Right lobe of liver (tissue), 6 donors: ENCODE measurements around the gene ZNF670. TPM values are rescaled to one million over a fixed set of nuclear protein-coding genes. Genes with fewer than 3 reads are reported as not detected.
A peak's percentile ranks its signal among the peaks of the same experiment; 100 is the strongest.

Source experiments
- ATAC-seq, 4 donors: fragments of 200-7000 bp; cut with Tn5 transposase; one replicate each; pipeline ENCODE4 v1.9.1; 2020; ENCODE audit warnings: mild to moderate bottlenecking in 4 of 4, moderate library complexity in 4 of 4
- DNase-seq, 3 donors: peaks; one replicate each; pipeline ENCODE4 v3.0.0-alpha.2; 2020
- H3K27ac ChIP-seq, 3 donors: fragments of 200-600 bp; one replicate each; pipeline ENCODE4 v1.8.0; 2022
- H3K27me3 ChIP-seq, 2 donors: fragments of 200-600 bp; one replicate each; pipeline ENCODE4 v1.8.0; 2022
- H3K36me3 ChIP-seq, 4 donors: fragments of 200-600 bp; sonication (generic) in 1 of 4; one replicate each; pipeline versions ENCODE4 v1.5.1 to v1.8.0; 2017 to 2022; ENCODE audit warnings: control low read depth in 1 of 4
- H3K4me1 ChIP-seq, 4 donors: fragments of 200-600 bp; sonication (generic) in 1 of 4; one replicate each; pipeline versions ENCODE4 v1.5.1 to v1.8.0; 2017 to 2022; ENCODE audit warnings: control low read depth in 1 of 4
- H3K4me3 ChIP-seq, 3 donors: fragments of 200-600 bp; one replicate each; pipeline ENCODE4 v1.8.0; 2022
- H3K9me3 ChIP-seq, 4 donors: fragments of 200-600 bp; sonication (generic) in 1 of 4; one replicate each; pipeline versions ENCODE4 v1.5.1 to v1.8.0; 2017 to 2022; ENCODE audit warnings: control low read depth in 1 of 4
- POLR2A ChIP-seq: fragments of 450-650 bp; IDR thresholded peaks from one replicate; pipeline ENCODE4 v1.6.1; 2017; ENCODE audit warnings: antibody characterized with exemption, mild to moderate bottlenecking
- WGBS: methylation state at CpG from one replicate; pipeline ENCODE4 v1.1.6; 2018; ENCODE audit warnings: low coverage, low lambda C conversion rate; ENCODE audit not compliant: insufficient coverage; ENCODE audit errors: missing lambda C conversion rate; 5-methylcytosine and 5-hydroxymethylcytosine counted together
- intact Hi-C, 2 donors: fragments of 100-400 bp; cut with DNase I; formaldehyde crosslinking; loops; one replicate each; pipeline versions ENCODE4 v1.11.2 to v1.14.1; 2022
- total RNA-seq, 6 experiments: library from RNA; depleted of rRNA in 2 of 6; stranded (reverse); fragments of >200 nt in 2 of 6; fragmentation: NEBNext Ultra II Directional in 3 of 6; extraction: Animal tissue kit (Norgen Biotek cat#: 25700) in 3 of 6; gene quantifications; one replicate each; pipeline versions ENCODE4 v1.1.0 to v1.2.4, GENCODE V29; 2016 to 2023
- TF ChIP-seq, protein P1 (sequence below), 4 donors: fragments of 200-600 bp in 3 of 4; fragments of 450-650 bp in 1 of 4; IDR thresholded peaks; one replicate each; pipeline versions ENCODE4 v1.5.1 to v1.8.0; 2016 to 2022; ENCODE audit warnings: antibody characterized with exemption in 4 of 4, mild to moderate bottlenecking in 2 of 4
- donor health status: DM: no; HTN: yes; CAD: no.
- donor health status: DM: no; HTN: no; CAD: no.
- donor health status: DM: no; HTN: no; CAD: no.
- donor health status: DM: no; HTN: yes; CAD: no.
- donor health status: DM: no; HTN: yes; CAD: no.

The ZNF670 gene
- total RNA-seq, 6 experiments from 2014 or later: 0.79 to 2.7 (median 1.5) TPM

DNA sequence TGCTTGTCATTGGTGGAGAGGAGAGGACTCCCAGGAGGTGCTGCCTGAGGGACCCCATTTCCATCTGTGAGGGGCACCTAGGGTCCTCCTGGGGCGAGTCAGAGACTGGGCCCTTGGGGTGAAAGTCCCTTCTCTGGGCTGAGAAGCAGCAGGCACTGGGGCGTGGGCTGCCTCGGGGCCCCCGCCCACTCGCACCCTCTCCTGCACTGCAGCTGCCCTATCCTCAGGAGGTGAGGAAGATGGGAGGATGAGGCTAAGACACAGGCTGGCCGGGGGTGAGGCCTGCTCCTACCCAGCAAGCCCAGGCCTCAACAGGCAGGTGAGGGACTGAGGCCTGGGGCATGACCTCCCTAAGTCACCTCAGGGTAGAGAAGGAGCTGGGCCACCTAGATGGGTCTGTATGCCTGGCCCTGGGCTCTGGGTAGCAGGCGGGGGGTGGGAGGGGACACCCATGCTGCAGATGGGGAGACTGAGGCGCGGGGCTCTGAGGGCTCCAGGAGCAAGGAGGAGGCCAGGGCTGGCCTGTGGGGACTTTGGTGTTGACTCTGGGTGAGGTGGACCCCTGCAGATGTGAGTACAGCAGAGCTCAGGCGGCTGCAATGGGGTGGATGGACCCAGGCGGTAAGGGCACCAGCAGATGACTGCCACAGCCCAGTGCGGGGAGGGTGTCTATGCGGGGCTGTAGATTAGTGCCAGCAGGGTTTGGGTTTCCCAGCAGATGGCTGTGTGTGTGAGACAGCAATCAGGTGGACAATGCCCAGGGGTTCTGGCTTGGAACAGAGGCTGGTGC lies 35.9 kb upstream of the ZNF670 start:
- TF ChIP-seq, protein P1, sequence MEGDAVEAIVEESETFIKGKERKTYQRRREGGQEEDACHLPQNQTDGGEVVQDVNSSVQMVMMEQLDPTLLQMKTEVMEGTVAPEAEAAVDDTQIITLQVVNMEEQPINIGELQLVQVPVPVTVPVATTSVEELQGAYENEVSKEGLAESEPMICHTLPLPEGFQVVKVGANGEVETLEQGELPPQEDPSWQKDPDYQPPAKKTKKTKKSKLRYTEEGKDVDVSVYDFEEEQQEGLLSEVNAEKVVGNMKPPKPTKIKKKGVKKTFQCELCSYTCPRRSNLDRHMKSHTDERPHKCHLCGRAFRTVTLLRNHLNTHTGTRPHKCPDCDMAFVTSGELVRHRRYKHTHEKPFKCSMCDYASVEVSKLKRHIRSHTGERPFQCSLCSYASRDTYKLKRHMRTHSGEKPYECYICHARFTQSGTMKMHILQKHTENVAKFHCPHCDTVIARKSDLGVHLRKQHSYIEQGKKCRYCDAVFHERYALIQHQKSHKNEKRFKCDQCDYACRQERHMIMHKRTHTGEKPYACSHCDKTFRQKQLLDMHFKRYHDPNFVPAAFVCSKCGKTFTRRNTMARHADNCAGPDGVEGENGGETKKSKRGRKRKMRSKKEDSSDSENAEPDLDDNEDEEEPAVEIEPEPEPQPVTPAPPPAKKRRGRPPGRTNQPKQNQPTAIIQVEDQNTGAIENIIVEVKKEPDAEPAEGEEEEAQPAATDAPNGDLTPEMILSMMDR (IDR thresholded peaks at IDR 0.05): no peak
- no peak for TF ChIP-seq POLR2A
- Histone ChIP-seq H3K36me3 (no peaks in the 10 kb centered on the region), H3K4me3 (no peak overlapping the region), H3K4me1 (peaks cover 0 to 14% (median 0%) of the 10 kb centered on the region in 4 donors), H3K27ac (no peak overlapping the region), H3K27me3 (no peaks in the 10 kb centered on the region), H3K9me3 (no peaks in the 10 kb centered on the region)
- 90% methylated on average over 2 of the region's 13 CpGs for WGBS
- intact Hi-C loops: no loop called here
- ATAC-seq (no peak), DNase-seq (no peak)

DNA sequence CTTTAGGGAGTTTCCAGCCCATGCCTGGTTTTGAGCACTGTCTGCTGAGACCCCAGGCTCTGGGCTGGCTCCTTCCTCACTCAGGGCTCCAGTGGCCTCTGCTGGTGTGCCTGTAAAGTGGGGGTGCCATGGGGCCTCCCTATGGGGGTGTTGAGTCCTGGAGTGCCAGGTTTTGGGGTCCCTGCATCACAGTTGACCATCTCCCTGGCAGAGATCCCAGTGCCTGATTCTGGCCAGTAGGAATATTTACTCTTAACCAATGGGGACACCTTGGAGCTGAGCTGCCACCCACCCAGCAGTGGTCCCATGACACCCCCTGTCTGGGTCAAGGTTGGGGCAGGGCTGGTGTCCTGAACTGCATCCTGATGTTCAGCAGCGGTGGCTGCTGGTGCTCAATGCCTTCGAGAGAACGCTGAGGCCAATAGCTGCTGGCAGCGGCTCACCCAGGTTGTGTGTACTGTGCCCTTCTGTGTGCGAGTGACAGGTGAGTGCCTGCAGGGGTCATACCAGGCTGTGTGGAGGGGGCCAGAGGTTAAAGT lies 35.2 kb upstream of the ZNF670 start:
- no peaks in the 10 kb centered on the region for H3K27me3 ChIP-seq
- peaks cover 0 to 14% (median 0%) of the 10 kb centered on the region in 4 donors for H3K4me1 ChIP-seq
- DNase-seq: peak in 1 of 3 donors; percentile 56
- ATAC-seq: peak in 1 of 4 donors; percentile 21
- no peak overlapping the region for H3K27ac ChIP-seq
- no peaks in the 10 kb centered on the region for H3K36me3 ChIP-seq
- TF ChIP-seq POLR2A: no peak
- TF ChIP-seq, protein P1 (IDR thresholded peaks at IDR 0.05): no peak
- no peaks in the 10 kb centered on the region for H3K9me3 ChIP-seq
- 37% methylated on average over 2 of the region's 5 CpGs for WGBS
- H3K4me3 ChIP-seq: no peak overlapping the region
- intact Hi-C loops: no loop called here

DNA sequence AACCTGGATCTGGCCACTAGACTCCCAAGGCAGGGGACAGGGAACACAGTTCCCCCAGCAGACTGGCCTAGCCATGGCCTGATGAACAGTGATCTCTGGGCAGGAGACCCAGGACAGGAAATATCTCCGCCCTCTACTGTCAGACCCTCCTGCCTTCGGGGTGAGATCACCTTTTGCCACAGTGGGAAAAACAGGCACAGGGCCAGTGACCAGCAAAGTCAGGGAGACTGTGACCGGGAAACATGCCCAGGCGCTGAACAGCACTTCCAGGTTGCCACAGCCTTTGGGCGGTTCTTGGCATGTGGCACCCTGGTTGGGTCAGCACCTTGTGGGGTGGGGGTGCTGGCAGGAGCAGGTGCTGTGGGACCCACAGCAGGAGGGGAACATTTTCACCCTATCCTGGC lies 34.5 kb upstream of the ZNF670 start:
- Histone ChIP-seq H3K36me3 (no peaks in the 10 kb centered on the region), H3K4me3 (no peak overlapping the region), H3K27ac (peak overlapping the region in 1 of 3 donors; percentile 68), H3K9me3 (no peaks in the 10 kb centered on the region), H3K27me3 (no peaks in the 10 kb centered on the region), H3K4me1 (peaks cover 0 to 14% (median 0%) of the 10 kb centered on the region in 4 donors)
- peak; percentile 55 for TF ChIP-seq POLR2A
- TF ChIP-seq, protein P1 (IDR thresholded peaks at IDR 0.05): no peak
- ATAC-seq (peak; percentile 56 to 84 (median 72)), DNase-seq (peak; percentile 82 to 87 (median 85))
- intact Hi-C loops: no loop called here
- WGBS: 17% methylated on average over 3 of the region's 5 CpGs

DNA sequence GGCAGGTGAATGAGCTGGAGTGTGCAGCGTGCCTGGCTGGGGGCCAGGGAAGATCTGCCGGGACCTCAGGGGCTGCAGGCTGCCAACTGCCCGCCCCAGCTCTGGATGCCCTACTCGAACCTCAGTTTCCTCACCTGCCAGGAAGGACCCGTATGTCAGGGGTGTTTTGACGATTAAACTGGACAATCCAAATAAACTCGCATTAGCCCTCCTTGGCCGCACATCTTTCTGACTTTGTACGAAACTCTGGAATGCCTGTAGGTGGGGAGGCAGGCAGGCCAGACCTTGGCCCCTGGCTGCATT lies 33.8 kb upstream of the ZNF670 start:
- ATAC-seq: peak in 1 of 4 donors; percentile 40
- no CpG with 5 or more reads among the region's 9 CpGs for WGBS

More for the DNA sequence above, 33.8 kb upstream of the ZNF670 start:
- H3K27me3 ChIP-seq: no peaks in the 10 kb centered on the region
- peaks cover 0 to 14% (median 0%) of the 10 kb centered on the region in 4 donors for H3K4me1 ChIP-seq
- intact Hi-C loops: no loop called here
- peak overlapping the region in 1 of 3 donors; percentile 68 for H3K27ac ChIP-seq
- no peaks in the 10 kb centered on the region for H3K9me3 ChIP-seq
- DNase-seq: no peak
- TF ChIP-seq, protein P1 (IDR thresholded peaks at IDR 0.05): no peak
- TF ChIP-seq POLR2A: no peak
- no peaks in the 10 kb centered on the region for H3K36me3 ChIP-seq
- H3K4me3 ChIP-seq: peak overlapping the region; percentile 64 to 70 (median 66)
